ENCODE data around the gene CABLES2.

The CABLES2 gene

GRCh38 chr20:62359043-62359490 lies 48.0 kb downstream of the CABLES2 start:
- no peak for DNase-seq (ENCODE audit: low spot score)

- DNase-seq (ENCODE audit: low spot score): no peak
Observed at GRCh38 chr20:62358171-62359042, 48.7 kb downstream of the CABLES2 start.

DNA sequence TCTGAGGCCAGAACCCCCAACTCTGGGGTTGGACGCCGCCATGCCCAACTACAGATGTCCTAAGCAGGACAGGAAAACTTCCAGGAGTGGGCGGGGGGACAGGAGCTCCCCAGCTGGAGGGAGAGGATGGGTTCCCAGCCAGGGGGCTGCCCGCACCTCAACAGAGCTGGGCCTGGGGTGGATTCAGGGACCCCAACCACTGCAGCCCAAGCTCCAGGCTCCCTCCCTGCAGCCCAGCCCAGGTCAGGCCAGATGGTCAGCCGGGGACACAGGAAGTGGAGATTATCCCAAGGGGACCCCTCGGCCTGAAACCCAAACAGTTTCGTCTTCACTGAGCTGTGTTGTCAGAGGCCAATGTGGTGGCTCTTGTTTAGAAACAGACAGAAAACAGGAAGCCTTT lies 49.4 kb downstream of the CABLES2 start:
- no peak for DNase-seq (ENCODE audit: low spot score)

DNA sequence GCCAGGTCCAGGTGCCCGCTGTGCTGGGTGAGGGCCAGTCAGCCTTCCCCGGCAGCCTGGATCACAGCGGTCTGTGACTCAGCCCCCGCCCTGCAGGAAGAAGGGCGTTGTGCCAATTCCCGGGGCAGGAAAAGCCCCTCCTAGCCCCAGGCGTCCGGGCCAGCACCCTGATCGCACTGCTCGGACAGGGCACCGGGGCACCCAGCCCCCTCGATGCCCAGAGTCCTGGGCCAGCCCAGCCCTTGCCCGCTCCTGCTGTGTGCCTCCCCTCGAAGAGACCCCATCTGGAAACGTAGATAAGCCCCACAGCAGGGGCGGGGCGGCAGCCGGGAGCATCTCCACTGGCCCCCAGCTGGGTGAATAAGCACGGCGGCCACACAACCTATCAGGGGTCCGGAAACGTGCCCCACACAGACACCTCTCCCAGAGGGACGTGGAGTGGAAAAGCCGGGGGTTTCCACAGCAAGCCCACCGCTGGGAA lies 49.9 kb downstream of the CABLES2 start:
- DNase-seq (ENCODE audit: low spot score): no peak

GRCh38 chr20:62356589-62357186 lies 50.4 kb downstream of the CABLES2 start:
- no peak for DNase-seq (ENCODE audit: low spot score)

DNA sequence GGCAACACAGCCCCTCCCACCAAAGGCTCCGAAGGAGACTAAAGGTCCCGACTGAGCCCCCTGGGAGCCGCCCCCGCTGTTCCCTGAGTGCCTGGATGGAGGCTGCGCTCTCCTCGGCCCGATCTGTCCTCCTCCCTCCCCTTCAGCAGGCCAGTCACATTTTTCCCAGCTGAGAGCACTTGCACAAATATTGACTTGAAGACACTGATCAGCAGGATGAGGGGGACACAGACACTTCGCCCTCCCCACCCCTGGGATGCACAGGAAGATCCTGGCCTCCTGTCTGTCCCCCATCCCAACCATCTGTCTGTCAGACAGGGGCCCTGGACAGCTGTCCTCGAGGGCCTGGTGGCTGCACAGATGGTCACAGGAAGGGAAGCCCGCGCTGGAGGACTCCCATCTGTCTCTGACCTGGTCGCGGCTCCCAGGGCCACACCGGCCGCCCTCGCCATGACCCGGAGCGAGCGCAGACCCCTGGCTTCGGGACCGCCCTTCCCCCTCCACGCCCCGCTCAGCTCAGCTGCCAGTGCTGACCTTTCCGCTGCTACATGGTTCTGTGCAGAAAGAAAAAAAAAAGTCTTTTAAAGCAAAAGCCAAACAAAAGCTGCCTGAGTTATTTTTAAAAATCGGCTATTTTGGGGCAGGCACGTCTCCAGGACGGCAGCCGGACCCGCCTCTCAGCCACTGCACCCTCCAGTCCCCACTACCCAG lies 51.1 kb downstream of the CABLES2 start:
- no peak for DNase-seq (ENCODE audit: low spot score)

DNA sequence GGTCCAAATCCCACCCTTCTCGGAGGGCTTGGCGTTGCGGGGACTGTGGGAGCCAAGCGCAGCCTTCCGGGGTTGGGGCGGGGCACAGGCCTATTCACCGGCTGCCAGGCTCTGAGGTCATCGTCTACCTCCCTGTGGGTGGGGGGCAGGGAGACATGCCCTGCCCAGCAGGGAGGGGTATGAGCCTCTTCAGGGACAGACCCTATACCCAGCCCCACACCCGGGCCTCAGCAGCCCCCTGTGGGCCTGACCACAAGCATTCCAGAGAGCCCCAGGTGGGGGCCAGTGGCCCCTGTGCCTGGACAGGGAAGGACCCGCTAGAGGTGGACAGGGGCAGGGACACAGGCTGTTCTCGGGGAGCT lies 51.6 kb downstream of the CABLES2 start:
- DNase-seq (ENCODE audit: low spot score): no peak

DNA sequence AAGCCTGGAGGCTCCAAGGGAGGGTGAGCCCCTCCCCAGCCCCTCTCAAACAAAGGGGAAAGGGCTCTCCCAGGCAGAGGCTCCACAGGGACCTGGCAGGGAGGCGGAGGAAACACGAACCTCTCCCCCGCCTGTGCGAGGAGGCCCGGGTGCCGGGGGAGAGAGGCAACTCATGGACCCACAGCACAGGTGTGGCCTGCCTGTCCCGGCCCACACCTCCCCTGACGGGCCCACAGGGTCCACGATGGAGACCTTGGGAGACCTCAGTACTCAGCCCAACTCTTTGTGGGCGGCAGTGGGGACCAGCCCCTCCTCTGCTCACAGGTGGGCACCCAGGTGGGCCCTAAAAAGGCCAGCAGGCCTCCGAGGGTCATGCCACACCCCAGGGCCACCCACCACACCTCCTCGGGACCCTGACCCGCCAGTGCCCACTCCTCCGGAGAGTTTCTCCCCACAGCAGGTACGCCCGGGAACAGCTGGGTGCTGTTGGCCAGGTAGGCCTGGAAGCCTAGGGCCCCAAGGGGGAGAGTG lies 52.2 kb downstream of the CABLES2 start:
- DNase-seq (ENCODE audit: low spot score): no peak

DNA sequence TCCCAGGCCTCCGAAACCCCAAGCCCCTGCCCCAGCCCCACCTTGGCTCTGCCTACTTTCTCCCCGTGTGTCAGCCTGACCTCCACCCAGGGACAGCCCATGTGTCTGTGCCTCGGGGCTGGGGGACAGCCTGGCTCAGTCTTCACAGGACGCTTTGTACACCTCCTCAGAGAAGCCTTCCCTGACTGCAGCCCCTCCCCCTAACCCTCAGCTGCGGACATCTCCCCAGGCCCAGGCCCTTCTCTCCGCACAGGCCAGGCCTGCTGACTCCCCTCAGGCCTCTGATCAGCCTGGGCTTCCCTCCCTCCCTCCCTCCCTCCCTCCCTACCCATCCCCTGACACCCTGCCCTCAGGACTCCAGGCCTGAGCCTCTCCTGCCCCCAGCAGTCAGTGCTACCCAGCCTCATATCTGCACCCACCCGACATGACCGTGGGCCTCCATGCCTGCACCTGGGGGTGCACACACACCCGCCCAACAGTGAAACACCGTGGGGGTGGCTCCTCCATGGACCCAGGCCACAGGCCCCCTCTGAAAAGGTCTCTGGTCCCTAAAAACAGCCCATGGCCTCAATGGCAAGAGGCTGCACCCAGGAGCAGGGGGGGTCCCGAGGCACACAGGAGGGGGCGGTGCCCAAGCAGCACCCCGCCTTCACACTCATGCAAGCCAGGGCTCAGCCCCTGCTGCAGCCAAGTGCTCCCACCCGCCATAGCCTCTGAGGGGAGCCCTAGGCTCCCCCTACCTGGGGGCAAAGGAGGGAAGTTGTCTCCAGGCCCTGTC lies 52.9 kb downstream of the CABLES2 start:
- no peak for DNase-seq (ENCODE audit: low spot score)

DNA sequence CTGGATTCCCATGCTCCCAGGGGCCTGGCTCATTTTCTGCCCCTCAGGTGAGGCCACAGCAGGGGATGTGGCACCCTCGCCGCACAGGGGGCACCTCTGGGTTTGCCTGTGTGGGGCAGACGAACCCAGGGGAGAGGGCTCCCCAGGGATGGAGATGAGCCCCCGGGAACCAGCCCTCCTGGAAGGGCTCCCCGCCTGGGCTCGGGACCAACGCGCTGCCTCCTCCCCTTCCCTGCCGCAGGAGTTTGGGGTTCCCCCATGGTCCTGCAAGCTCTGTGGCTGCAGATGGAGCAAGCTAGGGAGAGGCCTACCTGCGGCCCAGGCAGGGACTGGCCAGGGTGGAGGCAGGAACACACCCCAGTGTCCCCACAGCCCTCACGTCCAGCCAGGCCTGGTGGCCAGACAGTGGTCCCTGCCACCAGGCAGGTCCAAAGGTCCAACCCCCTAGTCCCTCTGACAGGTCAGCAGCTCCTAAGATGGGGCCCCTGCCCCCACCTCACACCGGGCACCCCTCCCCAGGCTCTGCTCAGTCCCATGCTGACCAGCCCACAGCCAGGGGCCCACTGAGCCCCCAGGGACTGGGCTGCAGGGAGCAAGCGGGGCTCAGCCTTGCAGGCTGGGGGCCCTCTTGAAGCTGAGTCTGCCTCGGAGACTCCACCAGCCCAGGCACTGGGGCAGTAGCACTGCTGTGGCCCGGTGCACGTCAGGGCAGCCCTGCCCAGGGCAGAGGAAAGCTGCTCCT lies 53.6 kb downstream of the CABLES2 start:
- DNase-seq (ENCODE audit: low spot score): no peak

- DNase-seq (ENCODE audit: low spot score): no peak
Observed at GRCh38 chr20:62352402-62353288, 54.4 kb downstream of the CABLES2 start.

GRCh38 chr20:62351469-62352401 lies 55.4 kb downstream of the CABLES2 start:
- no peak for DNase-seq (ENCODE audit: low spot score)

GRCh38 chr20:62350629-62351422 lies 56.3 kb downstream of the CABLES2 start:
- no peak for DNase-seq (ENCODE audit: low spot score)

DNA sequence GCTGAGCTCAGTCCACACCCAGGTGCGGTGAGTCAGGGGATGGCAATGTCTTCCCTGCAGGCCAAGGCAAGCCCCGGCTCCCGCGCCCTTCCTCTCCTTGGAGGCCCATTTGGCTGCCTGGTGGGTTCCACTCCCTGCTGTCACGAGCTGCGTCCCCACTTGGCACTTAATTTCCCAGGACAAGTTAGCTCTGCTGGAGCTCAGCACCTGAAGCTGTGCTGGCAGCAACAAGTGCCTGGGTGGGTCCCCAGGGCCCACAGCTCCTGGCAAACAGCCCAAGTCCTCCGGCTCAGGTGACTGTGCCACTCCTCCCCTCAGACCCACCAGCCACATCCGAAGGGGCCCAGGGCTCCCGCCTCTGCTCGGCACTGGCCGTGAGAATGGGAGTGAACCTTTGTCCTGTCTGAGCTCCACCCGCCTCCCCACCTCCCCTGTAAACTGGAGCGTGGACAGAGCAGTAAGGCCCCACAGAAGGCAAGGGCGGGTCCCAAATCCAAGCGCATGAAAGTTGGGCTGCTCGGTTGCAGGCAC lies 56.9 kb downstream of the CABLES2 start:
- no peak for DNase-seq (ENCODE audit: low spot score)

GRCh38 chr20:62349556-62350097 lies 57.5 kb downstream of the CABLES2 start:
- no peak for DNase-seq (ENCODE audit: low spot score)

GRCh38 chr20:62348604-62349003 lies 58.5 kb downstream of the CABLES2 start:
- DNase-seq (ENCODE audit: low spot score): no peak

DNA sequence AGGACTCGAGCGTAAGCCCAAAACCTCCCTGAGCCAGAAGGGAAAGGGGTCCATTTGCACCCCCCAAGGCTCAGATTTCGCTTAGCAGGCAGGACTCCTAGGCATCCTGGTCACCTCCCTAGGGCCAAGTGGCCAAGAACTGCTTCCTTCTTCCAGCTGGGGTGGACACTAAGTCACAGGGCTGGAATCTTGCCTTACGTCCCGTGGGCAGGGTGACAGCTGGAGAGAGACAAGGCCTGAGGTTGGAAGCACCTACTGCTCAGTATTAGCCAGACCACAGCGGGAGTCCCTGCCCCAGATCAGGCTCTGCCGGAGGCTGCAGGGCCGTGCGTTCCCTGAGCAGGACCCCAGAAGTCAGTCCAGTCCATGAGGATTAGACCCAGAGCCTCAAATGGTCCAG lies 59.6 kb downstream of the CABLES2 start:
- DNase-seq (ENCODE audit: low spot score): no peak

GRCh38 chr20:62347151-62347404 lies 60.0 kb downstream of the CABLES2 start:
- DNase-seq (ENCODE audit: low spot score): no peak

Measured in CD4-positive, alpha-beta T cell treated with Interleukin-2 at 100 ng/mL for 4 hours (primary cell).